Measurements from ENCODE around the gene CUTA. TPM values are rescaled to one million over a fixed set of nuclear protein-coding genes. Genes with fewer than 3 reads are reported as not detected.

The CUTA gene
- total and polyA plus RNA-seq, 2 experiments from 2014 or later, result 207 to 421 TPM

- Mint-ChIP-seq H3K36me3 (ENCODE audit: low read depth) (peaks cover 53% of the 10 kb centered on the region), H3K9me3 (no peaks in the 10 kb centered on the region), H3K4me3 (peak overlapping the region; percentile 80), H3K27me3 (ENCODE audit: insufficient read depth, low read depth, poor library complexity) (peaks cover 24% of the 10 kb centered on the region), H3K27ac (peak overlapping the region; percentile 90), H3K4me1 (peaks cover 54% of the 10 kb centered on the region)
- Histone ChIP-seq H3K4me1 (ENCODE audit: insufficient read depth) (peaks cover 54% of the 10 kb centered on the region), H3K4me2 (peak overlapping the region; percentile 90), H3F3A (replicated peaks; ENCODE audit: low read depth) (peaks cover 23% of the 10 kb centered on the region; the same call in 1 of the 2 replicates), H3K79me2 (replicated peaks; ENCODE audit: insufficient read depth) (peaks cover 66% of the 10 kb centered on the region), H3K36me3 (ENCODE audit: insufficient read depth) (peaks cover 28% of the 10 kb centered on the region), H3K27ac (ENCODE audit: low read depth) (peak overlapping the region; percentile 100), H3K9me2 (ENCODE audit: insufficient read depth) (no peaks in the 10 kb centered on the region), H2AFZ (no peak overlapping the region), H3K4me3 (peak overlapping the region; percentile 64), H3K27me3 (ENCODE audit: insufficient read depth) (no peaks in the 10 kb centered on the region), H4K20me1 (replicated peaks; ENCODE audit: insufficient read depth) (no peaks in the 10 kb centered on the region; the same call in 1 of the 2 replicates)
- ATAC-seq, result no peak
- no peak for DNase-seq (ENCODE audit: low spot score)
- TF ChIP-seq NANOG (IDR thresholded peaks at IDR 0.05; ENCODE audit: borderline replicate concordance) (no peak), ZNF331 (CRISPR knock-in tag; IDR thresholded peaks at IDR 0.05; ENCODE audit: low read depth) (no peak), POLR2AphosphoS5 (IDR thresholded peaks at IDR 0.05; ENCODE audit: low read depth) (no peak), JUNB (IDR thresholded peaks at IDR 0.05; ENCODE audit: unreplicated experiment) (no peak), CTCF (conservative IDR thresholded peaks at IDR 0.05; ENCODE audit: low read depth in 2 of 2) (no peak), REST (IDR thresholded peaks at IDR 0.05; ENCODE audit: unreplicated experiment) (no peak)
- TF ChIP-seq, protein P1, sequence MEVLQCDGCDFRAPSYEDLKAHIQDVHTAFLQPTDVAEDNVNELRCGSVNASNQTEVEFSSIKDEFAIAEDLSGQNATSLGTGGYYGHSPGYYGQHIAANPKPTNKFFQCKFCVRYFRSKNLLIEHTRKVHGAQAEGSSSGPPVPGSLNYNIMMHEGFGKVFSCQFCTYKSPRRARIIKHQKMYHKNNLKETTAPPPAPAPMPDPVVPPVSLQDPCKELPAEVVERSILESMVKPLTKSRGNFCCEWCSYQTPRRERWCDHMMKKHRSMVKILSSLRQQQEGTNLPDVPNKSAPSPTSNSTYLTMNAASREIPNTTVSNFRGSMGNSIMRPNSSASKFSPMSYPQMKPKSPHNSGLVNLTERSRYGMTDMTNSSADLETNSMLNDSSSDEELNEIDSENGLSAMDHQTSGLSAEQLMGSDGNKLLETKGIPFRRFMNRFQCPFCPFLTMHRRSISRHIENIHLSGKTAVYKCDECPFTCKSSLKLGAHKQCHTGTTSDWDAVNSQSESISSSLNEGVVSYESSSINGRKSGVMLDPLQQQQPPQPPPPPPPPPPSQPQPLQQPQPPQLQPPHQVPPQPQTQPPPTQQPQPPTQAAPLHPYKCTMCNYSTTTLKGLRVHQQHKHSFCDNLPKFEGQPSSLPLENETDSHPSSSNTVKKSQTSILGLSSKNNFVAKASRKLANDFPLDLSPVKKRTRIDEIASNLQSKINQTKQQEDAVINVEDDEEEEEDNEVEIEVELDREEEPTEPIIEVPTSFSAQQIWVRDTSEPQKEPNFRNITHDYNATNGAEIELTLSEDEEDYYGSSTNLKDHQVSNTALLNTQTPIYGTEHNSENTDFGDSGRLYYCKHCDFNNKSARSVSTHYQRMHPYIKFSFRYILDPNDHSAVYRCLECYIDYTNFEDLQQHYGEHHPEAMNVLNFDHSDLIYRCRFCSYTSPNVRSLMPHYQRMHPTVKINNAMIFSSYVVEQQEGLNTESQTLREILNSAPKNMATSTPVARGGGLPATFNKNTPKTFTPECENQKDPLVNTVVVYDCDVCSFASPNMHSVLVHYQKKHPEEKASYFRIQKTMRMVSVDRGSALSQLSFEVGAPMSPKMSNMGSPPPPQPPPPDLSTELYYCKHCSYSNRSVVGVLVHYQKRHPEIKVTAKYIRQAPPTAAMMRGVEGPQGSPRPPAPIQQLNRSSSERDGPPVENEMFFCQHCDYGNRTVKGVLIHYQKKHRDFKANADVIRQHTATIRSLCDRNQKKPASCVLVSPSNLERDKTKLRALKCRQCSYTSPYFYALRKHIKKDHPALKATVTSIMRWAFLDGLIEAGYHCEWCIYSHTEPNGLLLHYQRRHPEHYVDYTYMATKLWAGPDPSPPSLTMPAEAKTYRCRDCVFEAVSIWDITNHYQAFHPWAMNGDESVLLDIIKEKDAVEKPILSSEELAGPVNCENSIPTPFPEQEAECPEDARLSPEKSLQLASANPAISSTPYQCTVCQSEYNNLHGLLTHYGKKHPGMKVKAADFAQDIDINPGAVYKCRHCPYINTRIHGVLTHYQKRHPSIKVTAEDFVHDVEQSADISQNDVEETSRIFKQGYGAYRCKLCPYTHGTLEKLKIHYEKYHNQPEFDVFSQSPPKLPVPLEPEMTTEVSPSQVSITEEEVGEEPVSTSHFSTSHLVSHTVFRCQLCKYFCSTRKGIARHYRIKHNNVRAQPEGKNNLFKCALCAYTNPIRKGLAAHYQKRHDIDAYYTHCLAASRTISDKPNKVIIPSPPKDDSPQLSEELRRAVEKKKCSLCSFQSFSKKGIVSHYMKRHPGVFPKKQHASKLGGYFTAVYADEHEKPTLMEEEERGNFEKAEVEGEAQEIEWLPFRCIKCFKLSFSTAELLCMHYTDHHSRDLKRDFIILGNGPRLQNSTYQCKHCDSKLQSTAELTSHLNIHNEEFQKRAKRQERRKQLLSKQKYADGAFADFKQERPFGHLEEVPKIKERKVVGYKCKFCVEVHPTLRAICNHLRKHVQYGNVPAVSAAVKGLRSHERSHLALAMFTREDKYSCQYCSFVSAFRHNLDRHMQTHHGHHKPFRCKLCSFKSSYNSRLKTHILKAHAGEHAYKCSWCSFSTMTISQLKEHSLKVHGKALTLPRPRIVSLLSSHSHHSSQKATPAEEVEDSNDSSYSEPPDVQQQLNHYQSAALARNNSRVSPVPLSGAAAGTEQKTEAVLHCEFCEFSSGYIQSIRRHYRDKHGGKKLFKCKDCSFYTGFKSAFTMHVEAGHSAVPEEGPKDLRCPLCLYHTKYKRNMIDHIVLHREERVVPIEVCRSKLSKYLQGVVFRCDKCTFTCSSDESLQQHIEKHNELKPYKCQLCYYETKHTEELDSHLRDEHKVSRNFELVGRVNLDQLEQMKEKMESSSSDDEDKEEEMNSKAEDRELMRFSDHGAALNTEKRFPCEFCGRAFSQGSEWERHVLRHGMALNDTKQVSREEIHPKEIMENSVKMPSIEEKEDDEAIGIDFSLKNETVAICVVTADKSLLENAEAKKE (CRISPR knock-in tag; IDR thresholded peaks at IDR 0.05), result no peak
Measured at GRCh38 chr6:33432546-33432945, 14.6 kb upstream of the CUTA start.

Data from GM23338 (cell line).